22Rv1 (cell line): Measurements from ENCODE around the gene CCSER1.
"Not testable (repeated sequence)": the region's sequence is repeated elsewhere in the genome, so short reads cannot be mapped to it uniquely, and the experiment has no call there.

Experiments used
- H3K27ac ChIP-seq: fragments of 450-650 bp; 2 replicates; pipeline ENCODE4 v1.5.1; 2017
- ZFX ChIP-seq: fragments of 450-650 bp; IDR thresholded peaks from 2 replicates; pipeline ENCODE4 v1.6.1; 2017; ENCODE audit warnings: antibody characterized with exemption, borderline replicate concordance
- TF ChIP-seq, protein P1 (sequence below): fragments of 450-650 bp; IDR thresholded peaks from 2 replicates; pipeline ENCODE4 v1.5.1; 2017; ENCODE audit warnings: mild to moderate bottlenecking

Gene CCSER1

DNA sequence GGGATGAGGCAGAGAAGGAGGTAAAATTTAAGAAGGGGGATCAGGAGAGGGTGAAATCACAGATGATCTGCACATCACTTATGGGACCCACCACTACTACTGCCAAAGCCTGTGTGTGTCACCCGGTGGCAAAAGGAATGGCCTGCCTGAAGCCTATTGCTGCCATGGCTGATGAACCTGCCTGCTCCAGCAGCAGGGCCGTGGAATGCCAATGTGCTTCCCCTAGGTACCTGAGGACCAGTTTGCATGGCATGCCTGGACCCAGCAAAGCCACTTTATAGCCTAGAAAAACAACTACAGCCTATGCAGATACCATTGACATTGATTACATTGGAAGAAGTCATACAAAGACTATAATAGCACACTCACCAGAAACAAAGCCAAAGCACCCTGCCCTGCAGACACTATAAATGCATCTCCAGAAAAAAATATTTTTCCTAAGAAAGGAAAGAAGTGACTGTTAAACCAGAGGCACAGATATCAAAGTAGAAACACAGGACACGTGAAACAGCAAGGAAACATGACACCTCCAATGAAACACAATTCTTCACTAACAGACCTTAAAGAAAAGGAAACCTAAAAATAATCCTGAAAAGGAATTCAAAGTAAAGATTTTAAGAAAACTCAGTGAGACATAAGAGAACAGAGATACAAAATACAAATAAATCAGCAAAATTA, 1495.9 kb downstream of the CCSER1 start:
- TF ChIP-seq, protein P1, sequence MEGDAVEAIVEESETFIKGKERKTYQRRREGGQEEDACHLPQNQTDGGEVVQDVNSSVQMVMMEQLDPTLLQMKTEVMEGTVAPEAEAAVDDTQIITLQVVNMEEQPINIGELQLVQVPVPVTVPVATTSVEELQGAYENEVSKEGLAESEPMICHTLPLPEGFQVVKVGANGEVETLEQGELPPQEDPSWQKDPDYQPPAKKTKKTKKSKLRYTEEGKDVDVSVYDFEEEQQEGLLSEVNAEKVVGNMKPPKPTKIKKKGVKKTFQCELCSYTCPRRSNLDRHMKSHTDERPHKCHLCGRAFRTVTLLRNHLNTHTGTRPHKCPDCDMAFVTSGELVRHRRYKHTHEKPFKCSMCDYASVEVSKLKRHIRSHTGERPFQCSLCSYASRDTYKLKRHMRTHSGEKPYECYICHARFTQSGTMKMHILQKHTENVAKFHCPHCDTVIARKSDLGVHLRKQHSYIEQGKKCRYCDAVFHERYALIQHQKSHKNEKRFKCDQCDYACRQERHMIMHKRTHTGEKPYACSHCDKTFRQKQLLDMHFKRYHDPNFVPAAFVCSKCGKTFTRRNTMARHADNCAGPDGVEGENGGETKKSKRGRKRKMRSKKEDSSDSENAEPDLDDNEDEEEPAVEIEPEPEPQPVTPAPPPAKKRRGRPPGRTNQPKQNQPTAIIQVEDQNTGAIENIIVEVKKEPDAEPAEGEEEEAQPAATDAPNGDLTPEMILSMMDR, result no peak
- no peak for TF ChIP-seq ZFX

DNA sequence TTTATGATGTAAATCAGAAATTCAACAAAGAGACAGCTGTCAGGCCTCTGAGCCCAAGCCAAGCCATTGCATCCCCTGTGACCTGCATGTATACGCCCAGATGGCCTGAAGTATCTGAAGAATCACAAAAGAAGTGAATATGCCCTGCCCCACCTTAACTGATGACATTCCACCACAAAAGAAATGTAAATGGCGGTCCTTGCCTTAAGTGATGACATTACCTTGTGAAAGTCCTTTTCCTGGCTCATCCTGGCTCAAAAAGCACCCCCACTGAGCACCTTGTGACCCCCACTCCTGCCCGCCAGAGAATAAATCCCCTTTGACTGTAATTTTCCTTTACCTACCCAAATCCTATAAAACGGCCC, 1496.4 kb downstream of the CCSER1 start:
- not testable (repeated sequence) for H3K27ac ChIP-seq

More for the DNA sequence above, 1495.9 kb downstream of the CCSER1 start:
- no peak overlapping the region for H3K27ac ChIP-seq

DNA sequence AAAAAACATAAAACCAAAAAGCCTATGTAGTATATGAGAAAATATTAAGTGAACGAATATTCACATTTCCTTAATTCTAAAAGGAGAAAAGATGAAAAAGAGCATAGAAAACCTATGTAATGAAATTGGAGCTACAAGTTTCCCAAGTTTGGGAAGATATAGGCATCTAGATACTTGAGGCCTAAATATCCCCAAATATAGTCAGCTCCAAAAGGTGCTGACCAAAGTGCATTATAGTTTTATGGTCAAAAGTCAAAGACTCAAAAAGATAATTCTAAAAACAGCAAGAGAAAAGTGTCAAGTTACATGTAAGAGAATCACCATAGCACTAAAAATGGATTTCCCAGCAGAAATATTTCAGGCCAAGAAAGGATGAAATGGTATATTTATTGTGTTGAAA, 1502.9 kb downstream of the CCSER1 start:
- no peak for TF ChIP-seq ZFX
- TF ChIP-seq, protein P1, result no peak
- no peak overlapping the region for H3K27ac ChIP-seq

DNA sequence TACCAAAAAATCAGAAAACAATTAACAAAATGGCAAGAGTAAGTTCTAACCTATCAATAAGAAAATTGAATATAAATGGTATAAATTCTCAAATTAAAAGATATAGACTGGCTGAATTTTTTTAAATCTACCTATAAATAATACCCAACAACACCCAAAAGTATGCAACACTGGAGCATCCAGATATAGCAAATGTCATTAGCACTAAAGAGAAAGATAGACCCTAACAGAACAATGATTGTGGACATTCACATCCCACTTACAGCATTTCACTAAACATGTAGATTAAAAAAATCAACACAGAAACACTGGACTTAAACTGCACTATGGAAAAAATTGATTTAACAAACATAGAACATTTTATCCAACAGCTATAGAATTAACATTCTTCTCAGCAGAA, 1503.6 kb downstream of the CCSER1 start:
- no peak for TF ChIP-seq ZFX
- TF ChIP-seq, protein P1, result no peak
- no peak overlapping the region for H3K27ac ChIP-seq

DNA sequence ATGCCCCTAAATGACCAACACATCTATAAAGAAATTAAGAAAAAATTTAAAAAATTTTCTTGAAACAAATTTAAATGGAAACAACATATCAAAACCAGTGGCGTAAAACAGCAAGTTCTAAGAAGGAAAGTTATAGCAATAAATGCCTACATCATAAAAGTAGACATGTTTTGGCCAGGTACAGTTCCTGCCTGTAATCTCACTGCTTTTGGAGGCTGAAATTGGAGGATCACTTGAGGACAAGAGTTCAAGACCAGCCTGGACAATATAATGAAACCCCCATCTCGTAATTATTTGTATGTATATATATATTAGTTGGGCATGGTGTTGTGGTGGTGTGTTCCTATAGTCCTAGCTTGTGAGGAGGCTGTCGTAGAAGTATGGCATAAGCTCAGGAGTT, 1504.1 kb downstream of the CCSER1 start:
- no peak overlapping the region for H3K27ac ChIP-seq
- TF ChIP-seq, protein P1, result no peak
- TF ChIP-seq ZFX, result no peak

DNA sequence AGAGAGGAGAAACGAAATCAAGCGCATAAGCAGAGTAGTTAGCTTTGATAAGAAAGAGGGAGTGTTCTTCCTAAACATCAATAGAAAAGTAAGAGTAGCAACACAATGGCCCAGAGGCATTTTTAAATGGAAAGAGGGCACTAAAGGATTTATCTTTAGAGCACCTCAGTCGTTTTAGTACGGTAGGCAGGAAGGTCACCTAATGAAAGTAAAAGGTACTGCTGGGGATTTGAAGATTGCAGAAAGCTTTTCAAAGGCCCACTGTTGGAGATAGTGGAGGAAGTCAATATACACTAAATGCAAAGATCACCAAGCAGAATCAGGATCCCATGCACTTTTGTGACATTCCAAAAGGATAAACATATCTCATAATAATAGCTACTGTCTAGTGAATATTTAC, 1508.9 kb downstream of the CCSER1 start:
- TF ChIP-seq ZFX, result no peak
- TF ChIP-seq, protein P1, result no peak
- no peak overlapping the region for H3K27ac ChIP-seq
